ENCODE measurements around the gene ASB3. TPM values are rescaled to one million over a fixed set of nuclear protein-coding genes. Genes with fewer than 3 reads are reported as not detected.

The ASB3 gene
- total and polyA plus RNA-seq, 2 donors (not counting 3 experiments of a cell fraction or from before 2014, with no cell fraction given), result 20.3 to 20.5 TPM

DNA sequence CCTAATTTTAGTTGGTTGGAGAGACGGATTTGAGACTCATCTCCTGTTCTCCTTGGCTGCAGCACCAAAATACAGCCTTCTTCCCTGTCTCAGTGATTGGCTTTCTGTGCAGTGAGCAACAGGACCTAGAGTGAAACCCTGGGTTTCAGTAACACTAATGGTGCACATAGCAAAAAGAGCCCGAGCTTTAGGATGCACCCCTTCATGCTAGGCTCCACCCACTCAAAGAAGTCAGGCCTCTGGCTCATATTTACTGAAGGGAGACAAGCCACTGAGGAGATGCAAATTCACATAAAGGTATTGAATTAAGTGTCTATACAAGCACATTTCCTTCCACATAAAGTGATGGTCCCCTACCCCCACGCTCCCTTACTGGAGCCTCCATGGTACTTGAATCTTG lies 151.1 kb downstream of the ASB3 start:
- Histone ChIP-seq H3K27me3 (ENCODE audit: control insufficient read depth in 2 of 2, insufficient read depth in 2 of 2, low read length in 2 of 2) (no peaks in the 10 kb centered on the region), H3K4me2 (ENCODE audit: insufficient read depth, low read length) (no peak overlapping the region), H3K4me1 (ENCODE audit: control insufficient read depth, extremely low read depth, insufficient read depth, low read length) (no peaks in the 10 kb centered on the region), H3K9me1 (replicated peaks; ENCODE audit: control insufficient read depth, extremely low read depth, insufficient read depth, low read length) (no peaks in the 10 kb centered on the region), H3K9ac (replicated peaks; ENCODE audit: extremely low read depth, insufficient read depth, low read length) (no peak overlapping the region), H3K36me3 (ENCODE audit: control insufficient read depth in 2 of 2, extremely low read depth in 1 of 2, insufficient read depth in 2 of 2, low read length in 2 of 2) (no peaks in the 10 kb centered on the region), H2AFZ (ENCODE audit: low read depth, low read length) (no peak overlapping the region), H3K79me2 (ENCODE audit: control insufficient read depth, insufficient read depth, low read length) (no peaks in the 10 kb centered on the region), H3K9me3 (replicated peaks; ENCODE audit: control insufficient read depth, insufficient read depth, low read length) (no peaks in the 10 kb centered on the region), H4K20me1 (replicated peaks; ENCODE audit: control insufficient read depth, extremely low read depth, insufficient read depth, low read length) (no peaks in the 10 kb centered on the region), H3K27ac (ENCODE audit: insufficient read depth, low read depth, low read length) (no peak overlapping the region), H3K4me3 (replicated peaks in 1 of 3; ENCODE audit: insufficient read depth in 1 of 3, low read depth in 1 of 3, low read length in 3 of 3) (no peak overlapping the region)
- POLR2A ChIA-PET, result no interaction called here
- TF ChIP-seq CTCF (IDR thresholded peaks at IDR 0.05; ENCODE audit: extremely low read depth in 1 of 2, insufficient read depth in 1 of 2, low read depth in 1 of 2, low read length in 2 of 2) (no peak), MYC (IDR thresholded peaks at IDR 0.05; ENCODE audit: low read depth, low read length) (no peak), FOS (IDR thresholded peaks at IDR 0.05; ENCODE audit: borderline replicate concordance, insufficient read depth, low read length) (no peak), POLR2A (IDR thresholded peaks at IDR 0.05; ENCODE audit: low read depth, low read length) (no peak), GATA2 (IDR thresholded peaks at IDR 0.05; ENCODE audit: insufficient read depth, insufficient read length, low read depth, low read length) (no peak), JUN (IDR thresholded peaks at IDR 0.05; ENCODE audit: borderline replicate concordance, insufficient read depth, insufficient read length, low read depth) (no peak), POLR2AphosphoS5 (IDR thresholded peaks at IDR 0.05; ENCODE audit: insufficient read depth, low read depth, low read length) (no peak)
- BruUV-seq (replicated peaks), result no TSS peak
- CTCF ChIA-PET, result no interaction called here
- intact Hi-C loops (cut with micrococcal nuclease) (no loop called here), dilution Hi-C loops (cut with MboI; ENCODE audit: extremely low pct_ligation_motif_present, low sequenced_read_pairs) (no loop called here)
- FAIRE-seq (no peak), DNase-seq (ENCODE audit: low read depth, low spot score) (no peak)

DNA sequence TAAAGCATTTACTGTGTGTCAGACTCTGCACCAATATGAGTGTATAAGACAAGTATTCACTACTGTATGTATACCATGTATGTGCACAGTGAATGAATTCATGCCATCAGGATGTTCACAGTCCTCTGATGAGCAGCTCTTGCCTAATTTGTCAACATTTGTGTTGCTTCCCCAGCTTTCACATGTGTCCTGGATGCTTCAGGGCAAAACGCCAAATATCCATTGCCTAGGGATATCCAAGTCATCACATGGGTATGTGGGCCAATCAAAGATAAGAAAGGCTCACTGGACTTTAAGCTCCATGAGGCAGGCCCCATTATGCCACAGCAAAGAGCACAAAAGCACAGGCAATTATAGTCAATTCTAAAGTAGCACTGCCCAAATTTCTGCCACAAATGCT lies 153.3 kb downstream of the ASB3 start:
- Histone ChIP-seq H3K36me3 (ENCODE audit: control insufficient read depth in 2 of 2, extremely low read depth in 1 of 2, insufficient read depth in 2 of 2, low read length in 2 of 2) (no peaks in the 10 kb centered on the region), H3K27ac (ENCODE audit: insufficient read depth, low read depth, low read length) (no peak overlapping the region), H3K27me3 (ENCODE audit: control insufficient read depth in 2 of 2, insufficient read depth in 2 of 2, low read length in 2 of 2) (no peaks in the 10 kb centered on the region), H3K9me3 (replicated peaks; ENCODE audit: control insufficient read depth, insufficient read depth, low read length) (no peaks in the 10 kb centered on the region), H3K9me1 (replicated peaks; ENCODE audit: control insufficient read depth, extremely low read depth, insufficient read depth, low read length) (no peaks in the 10 kb centered on the region), H2AFZ (ENCODE audit: low read depth, low read length) (no peak overlapping the region), H3K4me1 (ENCODE audit: control insufficient read depth, extremely low read depth, insufficient read depth, low read length) (no peaks in the 10 kb centered on the region), H3K4me3 (replicated peaks in 1 of 3; ENCODE audit: insufficient read depth in 1 of 3, low read depth in 1 of 3, low read length in 3 of 3) (no peak overlapping the region), H4K20me1 (replicated peaks; ENCODE audit: control insufficient read depth, extremely low read depth, insufficient read depth, low read length) (no peaks in the 10 kb centered on the region), H3K79me2 (ENCODE audit: control insufficient read depth, insufficient read depth, low read length) (no peaks in the 10 kb centered on the region), H3K9ac (replicated peaks; ENCODE audit: extremely low read depth, insufficient read depth, low read length) (no peak overlapping the region), H3K4me2 (ENCODE audit: insufficient read depth, low read length) (no peak overlapping the region)
- dilution Hi-C loops (cut with MboI; ENCODE audit: extremely low pct_ligation_motif_present, low sequenced_read_pairs), result no loop called here
- FAIRE-seq, result no peak
- TF ChIP-seq MYC (IDR thresholded peaks at IDR 0.05; ENCODE audit: low read depth, low read length), result no peak
- TF ChIP-seq POLR2A (IDR thresholded peaks at IDR 0.05; ENCODE audit: low read depth, low read length), result no peak
- no peak for TF ChIP-seq FOS (IDR thresholded peaks at IDR 0.05; ENCODE audit: borderline replicate concordance, insufficient read depth, low read length)
- no peak for TF ChIP-seq POLR2AphosphoS5 (IDR thresholded peaks at IDR 0.05; ENCODE audit: insufficient read depth, low read depth, low read length)
- TF ChIP-seq GATA2 (IDR thresholded peaks at IDR 0.05; ENCODE audit: insufficient read depth, insufficient read length, low read depth, low read length), result no peak
- TF ChIP-seq CTCF (IDR thresholded peaks at IDR 0.05; ENCODE audit: extremely low read depth in 1 of 2, insufficient read depth in 1 of 2, low read depth in 1 of 2, low read length in 2 of 2), result no peak
- no peak for TF ChIP-seq JUN (IDR thresholded peaks at IDR 0.05; ENCODE audit: borderline replicate concordance, insufficient read depth, insufficient read length, low read depth)
- TF ChIP-seq EZH2 (IDR thresholded peaks at IDR 0.05; ENCODE audit: borderline replicate concordance, low read depth, low read length, severe bottlenecking), result no peak
- no peak for TF ChIP-seq MAX (IDR thresholded peaks at IDR 0.05; ENCODE audit: insufficient read depth, insufficient read length)
- ChIA-PET CTCF (no interaction called here), POLR2A (no interaction called here)
- intact Hi-C loops (cut with micrococcal nuclease), result no loop called here
- BruUV-seq (replicated peaks), result no TSS peak
- no peak for DNase-seq (ENCODE audit: low read depth, low spot score)

Data from endothelial cell of umbilical vein (primary cell).